Measurements from ENCODE around the gene SLC7A6OS.

SLC7A6OS gene

DNA sequence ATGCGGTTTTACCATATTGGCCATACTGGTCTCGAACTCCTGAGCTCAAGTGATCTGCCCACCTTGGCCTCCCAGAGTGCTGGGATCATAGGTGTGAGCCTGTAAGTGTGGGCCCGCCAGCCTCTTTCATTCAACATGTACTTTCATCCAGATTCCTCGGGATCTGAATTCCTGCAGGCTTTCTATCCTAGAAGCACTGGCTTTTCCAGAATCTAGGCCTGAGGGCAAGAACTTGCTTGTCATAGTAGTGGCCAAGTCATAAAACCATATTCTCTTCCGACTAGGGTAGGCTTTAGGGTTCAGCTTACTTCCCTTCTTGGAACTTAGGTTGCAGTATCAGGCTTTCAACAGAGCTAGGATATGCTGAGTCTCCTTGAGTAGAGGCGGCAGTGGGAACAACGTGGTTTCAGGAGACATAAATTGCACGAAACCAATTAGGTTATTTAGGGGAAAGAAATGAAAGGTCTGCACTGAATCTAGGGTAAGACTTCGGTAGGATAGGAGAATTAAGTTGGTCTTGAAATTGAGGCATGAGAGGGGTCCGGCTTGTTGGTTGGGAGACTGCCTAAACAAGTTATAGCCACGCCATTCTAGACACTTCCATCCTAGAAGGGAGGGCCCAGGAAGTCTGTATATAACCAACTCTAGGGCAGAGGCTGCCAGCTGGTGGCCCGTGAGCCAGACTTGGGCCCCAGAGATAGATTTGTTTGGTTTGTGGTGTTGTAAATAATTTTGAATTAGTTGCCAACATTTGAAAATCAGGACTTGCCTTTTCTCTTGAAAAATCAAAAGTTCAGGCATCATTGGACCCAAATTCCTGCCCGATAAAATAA lies 30.8 kb downstream of the SLC7A6OS start:
- no peak for DNase-seq

DNA sequence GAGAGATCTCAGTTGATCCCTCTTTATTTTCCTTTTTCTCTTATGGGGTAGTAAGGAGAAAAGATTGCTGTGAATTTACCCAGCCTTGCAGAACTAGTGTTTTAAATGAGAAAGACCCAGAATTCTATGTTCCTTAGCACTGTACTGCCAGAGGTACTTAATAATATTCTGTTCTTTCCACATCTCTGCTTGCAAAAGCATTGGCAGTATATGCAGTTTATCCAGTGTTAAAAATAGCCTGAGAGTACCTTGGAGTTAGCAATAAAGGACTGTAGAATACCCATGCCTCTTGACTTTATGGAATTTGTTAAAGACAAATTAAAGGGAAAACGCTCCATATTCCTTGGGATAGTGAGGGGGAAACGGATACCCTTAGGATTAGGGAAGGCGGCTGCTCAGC lies 34.5 kb downstream of the SLC7A6OS start:
- no peak for DNase-seq

DNA sequence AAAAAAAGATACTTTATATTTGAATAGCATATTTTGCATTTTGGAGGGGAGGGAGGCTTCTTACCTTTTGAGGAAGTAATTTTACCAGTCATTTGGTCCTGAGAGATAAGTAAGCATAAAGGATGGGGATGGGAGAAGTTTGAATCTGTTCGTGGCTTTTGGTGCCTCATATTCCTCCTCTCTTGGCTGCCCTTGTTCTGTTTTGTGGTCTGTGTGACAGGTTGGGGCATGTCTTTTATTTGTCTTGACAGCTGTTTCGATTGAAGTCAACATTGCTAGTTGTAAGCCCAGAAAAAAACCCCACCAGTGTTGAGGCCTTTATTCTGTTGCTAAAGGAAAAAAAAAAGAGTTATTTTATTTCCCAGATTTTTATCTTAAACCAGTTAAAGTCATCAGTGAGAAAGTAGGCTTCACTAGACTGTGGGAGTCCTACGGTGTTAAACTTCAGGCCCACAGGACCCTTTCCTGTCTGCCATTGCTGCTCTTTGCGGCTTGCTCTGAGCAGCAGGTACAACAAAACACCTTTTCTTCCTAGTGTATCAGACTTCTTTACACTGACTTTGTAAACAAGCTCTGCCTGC lies 35.0 kb downstream of the SLC7A6OS start:
- DNase-seq = no peak

DNA sequence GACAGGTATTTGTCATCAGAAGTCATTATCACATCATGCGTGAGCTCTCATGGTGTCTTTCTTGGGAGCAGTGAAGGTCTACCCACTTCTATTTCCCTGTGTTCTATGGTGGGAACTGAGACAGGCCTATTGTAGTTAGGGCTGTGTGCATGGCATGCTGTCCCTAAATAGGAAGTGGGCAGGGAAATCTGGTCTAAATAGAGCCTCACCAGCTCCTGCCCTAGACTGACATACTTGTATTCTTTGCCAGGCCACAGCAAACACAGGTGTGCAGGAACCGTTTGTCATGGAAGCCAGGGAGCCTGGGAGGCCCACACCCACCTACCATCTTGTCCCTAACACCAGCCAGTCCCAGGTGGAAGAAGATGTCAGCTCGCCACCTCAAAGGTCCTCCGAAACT lies 36.3 kb downstream of the SLC7A6OS start:
- no peak for DNase-seq

DNA sequence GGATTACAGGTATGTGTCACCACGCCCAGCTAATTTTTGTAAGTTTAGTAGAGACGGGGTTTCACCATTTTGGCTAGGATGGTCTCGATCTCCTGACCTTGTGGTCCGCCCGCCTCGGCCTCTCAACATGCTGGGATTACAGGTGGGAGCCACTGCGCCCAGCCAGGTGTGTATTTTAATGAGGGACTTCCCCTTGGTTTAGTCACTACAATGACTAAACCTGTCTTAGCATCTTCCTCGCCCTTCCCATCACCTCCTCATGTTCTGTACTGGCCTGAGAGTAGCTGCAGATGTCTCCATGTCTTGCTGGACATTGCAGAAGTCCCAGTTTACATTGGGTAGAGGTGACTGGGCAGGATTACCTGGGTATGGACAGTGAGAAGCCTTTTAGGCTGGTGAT lies 36.9 kb downstream of the SLC7A6OS start:
- DNase-seq = no peak

DNA sequence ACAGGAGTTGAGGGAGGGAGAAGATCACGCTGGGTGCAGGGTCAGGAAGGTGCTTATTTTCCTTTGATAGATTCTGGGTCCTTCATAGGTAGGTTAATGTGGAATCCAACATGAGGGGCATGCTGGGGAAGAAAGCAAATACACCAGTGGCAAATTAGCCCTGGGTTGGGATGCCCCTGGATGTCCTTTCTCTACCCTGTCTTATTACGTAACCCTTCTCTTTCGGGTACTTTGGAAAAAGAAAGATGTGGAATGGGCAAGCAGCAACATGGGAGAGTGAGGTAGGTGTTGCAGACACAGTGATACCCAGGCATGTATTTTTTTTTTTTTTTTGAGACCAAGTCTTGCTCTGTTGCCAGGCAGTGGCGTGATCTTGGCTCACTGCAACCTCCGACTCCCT lies 37.3 kb downstream of the SLC7A6OS start:
- no peak for DNase-seq

DNA sequence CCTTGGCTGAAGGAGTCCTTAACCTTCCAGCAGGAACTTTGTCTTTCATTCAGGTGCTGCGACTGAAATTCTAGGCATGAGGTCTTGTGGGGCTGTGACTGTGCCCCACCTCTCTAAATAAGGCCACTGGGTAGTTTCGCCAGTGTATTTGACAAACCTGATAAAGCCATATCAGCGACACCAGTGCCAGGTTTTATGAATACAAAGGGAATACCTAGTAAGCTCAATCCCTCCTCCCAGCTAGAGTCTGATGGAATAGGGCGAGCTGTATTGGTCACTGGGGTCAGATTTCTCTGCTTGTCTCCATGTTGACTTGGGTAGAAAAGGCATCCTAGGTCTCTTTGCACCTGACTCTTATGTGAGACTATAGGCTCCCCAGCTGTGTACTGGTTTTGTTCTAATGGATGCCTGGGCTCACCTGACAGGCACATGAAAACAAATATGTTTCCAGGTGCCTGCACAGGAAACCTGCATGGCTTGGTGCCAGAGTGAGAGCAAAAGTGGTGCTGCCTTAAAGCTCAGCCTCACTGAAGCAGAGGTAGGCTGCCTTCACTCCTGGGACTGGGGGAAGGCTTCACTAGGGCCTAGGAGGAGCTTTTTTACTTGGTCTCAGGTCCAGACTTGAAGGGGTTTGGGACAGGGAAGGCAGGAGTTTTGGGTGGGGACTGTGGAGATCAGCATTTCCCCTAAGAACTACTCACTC lies 38.1 kb downstream of the SLC7A6OS start:
- no peak for DNase-seq

DNA sequence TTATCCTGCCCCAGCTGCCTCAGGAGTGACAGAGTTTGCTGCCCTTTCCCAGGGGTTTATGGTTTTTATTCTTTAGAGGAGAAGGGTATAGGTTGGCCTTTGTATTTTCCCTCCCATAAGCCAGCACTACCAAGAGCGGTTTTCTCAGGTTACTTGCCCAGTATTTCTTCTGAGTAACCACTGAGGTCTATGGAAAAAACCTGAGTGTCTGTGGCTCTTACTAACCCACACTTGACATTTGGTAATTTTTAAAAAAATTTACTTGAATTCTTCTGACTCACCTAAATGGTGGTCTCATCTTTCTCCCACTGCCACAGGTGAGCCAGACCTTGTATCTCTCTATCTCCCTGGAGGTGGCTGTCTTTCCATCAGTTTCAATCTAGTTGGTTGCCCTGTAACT lies 40.4 kb downstream of the SLC7A6OS start:
- DNase-seq = no peak

DNA sequence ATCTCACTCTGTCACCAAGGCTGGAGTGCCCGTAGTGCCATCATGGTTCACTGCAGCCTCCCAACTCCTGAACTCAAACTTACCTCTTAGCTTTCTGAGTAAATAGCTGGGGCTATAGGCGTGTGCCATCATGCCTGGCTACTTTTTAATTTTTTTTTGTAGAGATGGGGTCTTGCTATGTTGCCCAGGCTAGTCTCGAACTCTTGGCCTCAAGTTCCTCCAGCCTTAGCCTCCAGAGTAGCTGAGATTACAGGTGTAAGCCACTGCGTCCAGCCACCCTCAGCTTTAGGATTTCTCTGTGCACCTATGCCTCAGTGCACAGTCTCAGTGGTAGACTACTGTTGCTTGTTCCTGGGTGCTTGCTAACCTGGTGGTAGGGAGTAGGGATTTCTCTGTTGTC lies 41.0 kb downstream of the SLC7A6OS start:
- no peak for DNase-seq

DNA sequence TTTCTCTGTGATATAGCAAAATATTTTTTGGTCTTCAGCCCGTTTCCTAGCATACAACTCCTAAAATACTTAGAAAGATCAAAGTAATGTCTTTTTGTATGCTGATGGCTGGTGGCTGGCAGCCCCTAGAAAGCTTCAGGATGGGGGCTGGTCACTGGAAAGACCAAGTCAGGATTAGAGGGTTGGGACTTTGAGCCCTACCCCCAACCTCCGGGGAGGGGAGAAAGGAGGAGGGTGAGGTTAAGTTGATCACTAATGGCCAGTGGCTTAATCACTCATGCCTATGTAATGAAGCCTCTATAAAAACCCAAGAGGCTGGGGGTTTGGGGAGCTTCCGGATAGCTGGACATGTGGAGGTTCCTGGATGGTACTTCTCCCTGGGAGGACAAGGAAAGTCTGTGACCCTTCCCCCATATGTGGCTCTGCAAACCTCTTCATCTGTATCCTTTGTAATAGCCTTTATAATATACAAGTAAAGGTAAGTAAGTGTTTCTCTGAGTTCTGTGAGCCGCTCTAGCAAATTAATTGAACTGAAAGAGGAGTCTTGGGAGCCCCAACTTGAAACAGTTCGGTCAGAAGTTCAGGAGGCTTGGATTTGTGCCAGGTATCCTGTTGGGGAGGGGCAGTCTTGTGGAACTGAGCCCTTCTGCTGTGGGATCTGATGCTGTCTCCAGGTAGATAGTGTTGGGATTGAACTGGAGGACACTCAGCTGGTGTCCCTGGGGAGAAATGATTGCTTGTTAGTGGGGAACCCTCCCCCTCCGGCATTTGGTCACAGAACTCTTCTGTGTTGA lies 42.9 kb downstream of the SLC7A6OS start:
- DNase-seq = no peak

DNA sequence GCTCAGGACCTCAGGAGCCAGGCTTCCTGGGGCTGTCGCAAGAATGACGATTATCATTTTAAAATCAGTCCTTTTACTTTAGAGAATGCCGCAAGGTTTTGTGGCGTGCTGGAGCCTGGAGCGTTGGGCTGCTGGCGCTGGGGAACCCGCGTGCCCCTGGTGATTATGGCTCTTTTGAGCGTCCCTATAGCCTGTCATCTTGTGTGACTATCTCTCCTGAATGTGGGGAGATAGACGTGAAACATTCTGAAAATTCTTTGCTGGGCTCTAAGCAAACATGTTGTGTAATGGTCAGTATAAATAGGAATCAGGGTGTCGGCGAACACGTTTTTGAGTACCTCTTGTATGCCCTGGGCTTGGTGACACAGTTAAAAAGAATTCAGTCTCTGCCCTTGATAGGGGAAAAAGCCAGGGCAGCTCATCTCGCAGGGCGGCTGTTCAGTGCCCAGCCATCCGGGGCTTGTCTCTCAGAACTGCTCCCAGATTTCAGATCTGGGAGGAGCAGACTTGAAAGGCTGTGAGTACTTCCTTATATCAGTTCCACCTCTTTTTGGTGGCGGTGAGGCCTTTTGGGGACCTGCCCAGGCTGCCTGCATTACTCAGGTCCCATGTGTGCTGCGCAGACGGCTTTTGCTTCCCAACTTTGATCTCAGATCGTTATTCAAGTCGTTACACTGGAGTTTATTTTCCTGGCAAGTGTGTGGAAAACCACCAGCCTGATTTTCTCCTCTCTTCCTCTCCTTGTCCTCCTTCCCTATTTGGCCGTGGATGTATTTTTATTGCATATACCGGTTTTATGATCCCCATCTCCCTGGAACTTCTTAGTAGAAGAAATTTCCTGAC lies 45.4 kb downstream of the SLC7A6OS start:
- DNase-seq = peak; percentile 89

DNA sequence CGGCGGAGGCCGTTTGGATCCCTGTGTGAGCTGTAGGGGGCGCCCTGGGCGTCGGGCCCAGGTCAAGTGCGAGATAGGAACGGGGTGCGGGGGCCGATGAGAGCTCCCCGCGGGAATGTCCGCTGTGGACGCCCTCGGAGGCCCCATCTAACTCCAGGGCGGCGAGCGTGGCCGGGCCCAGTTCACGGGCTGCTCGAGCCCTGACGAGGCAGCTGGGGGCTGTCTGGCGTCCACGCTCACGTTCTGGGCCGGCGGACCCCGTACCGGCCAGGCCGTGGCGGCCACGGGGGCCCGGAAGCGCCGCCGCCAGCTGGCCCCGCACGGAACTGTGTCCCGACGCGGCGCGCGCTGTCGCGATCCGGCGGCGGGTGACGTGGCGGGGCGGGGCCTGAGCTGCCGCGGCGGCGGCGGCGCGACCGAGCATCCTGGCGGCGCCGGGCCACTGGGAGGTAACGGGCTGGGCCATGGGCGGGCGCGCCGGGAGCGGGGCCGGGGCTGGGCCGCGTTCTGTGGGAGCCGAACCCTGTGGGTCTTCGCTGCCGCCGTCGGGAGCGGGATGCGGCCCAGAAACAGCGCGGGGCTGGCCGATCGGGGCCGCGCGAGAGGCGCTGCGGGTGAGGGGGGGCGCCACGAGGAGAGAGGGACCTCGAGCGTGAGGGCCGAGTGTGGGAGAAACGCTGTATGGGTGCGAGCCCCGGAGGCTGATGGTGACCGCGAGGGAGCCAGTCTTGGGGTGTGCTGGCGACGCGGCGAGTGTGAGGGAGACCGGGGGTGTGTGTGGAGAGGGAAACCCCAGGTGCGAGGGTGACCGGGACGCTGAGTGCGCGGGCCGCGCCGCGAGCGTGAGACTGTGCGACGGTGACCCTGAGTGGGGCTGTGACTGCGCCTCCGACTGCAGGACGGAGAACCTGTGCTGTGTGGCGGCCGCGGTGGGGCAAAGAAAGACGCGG lies 46.3 kb downstream of the SLC7A6OS start, which contains the start of gene SLC7A6:
SLC7A6 (plus strand) TSS at position 399 of the 950 bp plus-strand sequence. CDS start 10,201 bp downstream, outside the sequence.
- DNase-seq = peak; percentile 79

DNA sequence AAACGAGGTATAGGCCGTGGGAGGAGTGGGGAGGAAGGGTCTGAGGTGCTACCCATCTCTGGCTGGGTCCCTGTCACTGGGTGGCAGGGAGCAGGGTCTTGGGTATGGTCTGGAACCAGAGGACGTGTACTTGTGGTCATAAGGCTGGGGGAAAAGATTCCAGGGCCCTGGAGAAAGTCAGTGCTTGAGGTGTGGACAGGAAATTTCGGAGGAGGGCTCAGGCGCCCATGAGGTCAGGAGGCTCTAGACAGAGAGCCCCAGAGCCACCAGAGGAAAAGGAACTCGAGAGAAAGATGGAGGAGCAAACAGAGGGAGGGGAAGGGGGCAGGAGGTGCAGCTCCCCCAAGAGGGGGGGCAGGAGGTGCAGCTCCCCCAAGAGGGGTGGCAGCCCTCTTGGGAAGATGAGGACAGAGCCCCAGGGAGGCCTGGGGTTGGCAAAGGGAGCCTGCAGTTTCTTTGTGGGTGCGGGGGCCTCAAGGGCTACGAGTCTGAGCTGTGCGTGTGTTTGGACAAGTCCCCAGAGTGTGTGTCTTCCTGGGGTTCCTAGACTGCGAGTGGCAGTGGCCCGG lies 47.1 kb downstream of the SLC7A6OS start:
- DNase-seq = no peak

DNA sequence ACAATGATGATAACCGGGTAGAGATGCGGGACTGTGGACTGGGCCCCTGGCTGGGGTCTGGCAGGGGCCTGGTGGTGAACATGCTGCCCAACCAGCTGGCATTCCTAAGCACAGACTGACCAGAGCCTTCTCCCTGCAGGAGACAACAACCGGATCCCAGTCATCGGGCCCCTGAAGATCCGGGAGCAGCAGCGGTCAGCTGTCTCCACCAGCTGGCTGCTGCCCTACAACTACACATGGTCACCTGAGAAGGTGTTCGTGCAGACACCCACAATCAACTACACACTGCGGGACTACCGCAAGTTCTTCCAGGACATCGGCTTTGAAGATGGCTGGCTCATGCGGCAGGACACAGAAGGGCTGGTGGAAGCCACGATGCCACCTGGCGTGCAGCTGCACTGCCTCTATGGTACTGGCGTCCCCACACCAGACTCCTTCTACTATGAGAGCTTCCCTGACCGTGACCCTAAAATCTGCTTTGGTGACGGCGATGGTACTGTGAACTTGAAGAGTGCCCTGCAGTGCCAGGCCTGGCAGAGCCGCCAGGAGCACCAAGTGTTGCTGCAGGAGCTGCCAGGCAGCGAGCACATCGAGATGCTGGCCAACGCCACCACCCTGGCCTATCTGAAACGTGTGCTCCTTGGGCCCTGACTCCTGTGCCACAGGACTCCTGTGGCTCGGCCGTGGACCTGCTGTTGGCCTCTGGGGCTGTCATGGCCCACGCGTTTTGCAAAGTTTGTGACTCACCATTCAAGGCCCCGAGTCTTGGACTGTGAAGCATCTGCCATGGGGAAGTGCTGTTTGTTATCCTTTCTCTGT lies 51.5 kb downstream of the SLC7A6OS start:
- no peak for DNase-seq

DNA sequence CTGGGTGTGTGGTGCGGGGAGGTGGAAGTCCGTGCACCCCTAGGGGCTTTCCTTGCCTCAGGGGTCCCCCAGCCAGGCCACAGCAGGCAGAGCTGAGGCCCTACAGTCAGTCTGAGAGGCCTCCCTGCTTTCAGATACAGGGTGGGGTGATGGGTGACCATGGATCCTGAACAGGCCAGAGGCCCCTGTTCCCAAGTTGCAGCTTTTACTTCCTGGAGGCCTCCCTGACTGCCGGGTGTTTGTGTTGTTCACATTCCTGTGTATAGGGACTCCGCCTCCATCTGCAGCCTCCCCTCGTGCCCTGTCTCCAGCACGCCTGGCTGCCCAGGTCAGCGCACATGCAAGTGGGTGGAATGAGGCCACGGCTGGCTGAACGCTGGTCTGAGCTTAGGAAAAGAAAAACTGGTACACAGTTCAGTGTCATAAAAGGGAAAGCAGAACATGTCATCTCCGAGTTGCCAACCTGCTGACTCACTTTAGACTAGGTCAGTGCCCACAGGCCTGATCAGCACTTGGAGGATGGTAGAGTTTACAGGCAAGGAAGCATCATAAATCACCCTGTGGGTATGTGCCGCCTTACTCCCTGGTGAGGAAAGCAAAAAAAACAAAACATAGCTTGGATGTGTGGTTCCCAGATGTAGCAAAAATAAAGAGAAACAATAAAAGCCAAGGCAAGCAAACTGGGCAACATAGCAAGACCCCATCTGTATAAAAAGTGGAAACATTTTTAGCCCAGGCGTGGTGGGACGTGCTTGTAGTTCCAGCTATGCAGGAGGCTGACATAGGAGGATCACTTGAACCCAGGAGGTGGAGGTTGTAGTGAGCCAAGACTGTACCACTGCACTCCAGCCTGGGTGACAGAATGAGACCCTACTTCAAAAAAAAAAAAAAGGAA lies 52.6 kb downstream of the SLC7A6OS start:
- peak; percentile 67 for DNase-seq

DNA sequence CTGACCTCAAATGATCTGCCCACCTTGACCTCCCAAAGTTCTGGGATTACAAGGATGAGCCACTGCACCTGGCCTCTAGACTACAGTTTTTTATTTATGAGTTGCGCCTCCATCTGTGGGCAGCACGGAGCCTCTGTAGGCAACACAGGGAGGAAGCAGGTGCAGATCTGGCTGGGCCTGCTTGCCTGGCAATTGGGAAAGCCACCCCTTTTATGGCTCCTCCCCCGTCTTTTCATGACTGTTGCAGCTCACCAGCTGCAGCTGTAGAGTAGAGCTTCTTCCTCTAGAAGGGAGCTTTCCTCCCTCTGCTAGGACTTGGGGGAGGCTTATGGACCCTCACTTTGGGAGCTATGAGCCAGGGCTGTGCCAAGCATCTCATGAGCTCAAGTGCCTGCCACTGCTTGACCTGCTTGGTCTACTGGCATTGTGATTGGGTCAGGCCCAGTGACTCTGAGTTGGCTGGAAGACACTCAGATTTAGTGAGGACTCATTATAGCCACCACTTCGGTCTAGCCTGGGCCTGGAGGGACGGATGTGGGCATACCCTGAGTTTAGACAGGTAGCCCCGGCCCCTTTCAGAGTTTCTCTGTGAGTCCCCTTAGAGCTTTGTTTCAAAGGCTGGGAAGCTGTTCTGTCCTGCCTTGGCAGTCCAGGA lies 53.4 kb downstream of the SLC7A6OS start:
- DNase-seq = no peak

DNA sequence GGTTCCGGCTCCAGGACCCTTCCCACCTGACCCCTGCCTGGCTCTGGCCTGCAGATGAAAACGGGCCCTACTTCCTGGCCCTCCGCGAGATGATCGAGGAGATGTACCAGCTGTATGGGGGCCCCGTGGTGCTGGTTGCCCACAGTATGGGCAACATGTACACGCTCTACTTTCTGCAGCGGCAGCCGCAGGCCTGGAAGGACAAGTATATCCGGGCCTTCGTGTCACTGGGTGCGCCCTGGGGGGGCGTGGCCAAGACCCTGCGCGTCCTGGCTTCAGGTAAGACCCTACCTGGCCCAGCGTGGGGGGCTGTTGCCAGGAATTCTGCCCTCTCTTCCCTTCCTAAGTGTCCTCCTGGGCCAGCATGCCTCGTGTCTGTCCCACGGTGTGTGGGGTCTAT lies 55.0 kb downstream of the SLC7A6OS start:
- no peak for DNase-seq

DNA sequence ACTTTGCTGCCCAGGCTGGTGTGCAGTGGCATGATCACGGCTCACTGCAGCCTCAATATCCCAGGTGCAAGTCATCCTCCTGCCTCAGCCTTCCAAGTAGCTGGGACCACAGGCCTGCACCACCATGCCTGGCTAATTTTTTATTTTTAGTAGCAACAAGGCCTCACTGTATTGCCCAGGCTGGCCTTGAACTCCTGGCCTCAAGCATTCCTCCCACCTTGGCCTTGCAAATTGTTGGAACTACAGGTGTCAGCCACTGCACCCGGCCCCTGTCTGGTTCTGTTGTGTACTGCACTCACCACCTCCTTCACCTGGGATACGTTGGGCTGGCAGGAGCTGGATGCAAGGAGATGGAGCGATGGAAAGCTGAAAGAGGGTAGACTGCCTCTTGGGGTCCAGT lies 57.0 kb downstream of the SLC7A6OS start:
- no peak for DNase-seq

Data from fibroblast of skin of back (primary cell).